ENCODE results near the gene CYB561. TPM values are rescaled to one million over a fixed set of nuclear protein-coding genes. Genes with fewer than 3 reads are reported as not detected.

The CYB561 gene
- total and polyA plus RNA-seq, 2 experiments from 2014 or later = 13.7 to 30.9 TPM

DNA sequence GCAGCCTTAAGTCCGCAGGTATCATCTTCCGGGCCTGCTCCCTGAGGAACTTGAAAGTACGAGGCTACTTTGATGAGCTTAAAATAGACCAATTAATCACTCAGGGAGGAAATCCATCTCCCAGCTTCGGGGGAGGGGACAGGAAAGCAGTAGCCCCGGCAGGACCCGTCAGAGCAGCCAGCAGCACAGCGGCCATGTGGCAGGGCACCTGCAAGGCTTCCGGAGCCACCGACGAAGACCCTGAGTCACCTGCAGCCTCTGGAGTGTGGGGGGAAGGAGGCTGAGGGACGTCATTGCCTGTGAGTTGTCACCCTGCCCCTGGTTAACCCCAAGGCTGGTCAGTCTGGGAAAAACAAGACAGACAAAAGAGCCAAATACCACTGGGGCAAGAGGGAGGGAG is 4.4 kb upstream of the CYB561 start:
- peaks cover 27% of the 10 kb centered on the region for H3K4me1 Mint-ChIP-seq
- no peak overlapping the region for H3K27ac Mint-ChIP-seq
- DNase-seq (ENCODE audit: low spot score) (no peak), ATAC-seq (no peak)
- H2AFZ ChIP-seq = peak overlapping the region; percentile 66; the same call in 1 of the 2 replicates
- 0 out of 2 replicates have a peak, but pooled peaks cover 4% of the 10 kb centered on the region for H3F3A ChIP-seq (replicated peaks; ENCODE audit: low read depth)
- no peak overlapping the region for H3K4me3 Mint-ChIP-seq
- H3K4me1 ChIP-seq (ENCODE audit: insufficient read depth) = peaks cover 16% of the 10 kb centered on the region
- no peaks in the 10 kb centered on the region for H3K79me2 ChIP-seq (replicated peaks; ENCODE audit: insufficient read depth)
- H3K4me3 ChIP-seq = no peak overlapping the region
- TF ChIP-seq CREB1 (CRISPR knock-in tag; IDR thresholded peaks at IDR 0.05; ENCODE audit: low read depth) = no peak
- H3K27me3 Mint-ChIP-seq (ENCODE audit: insufficient read depth, low read depth, poor library complexity) = peaks cover 23% of the 10 kb centered on the region
- no peaks in the 10 kb centered on the region for H4K20me1 ChIP-seq (replicated peaks; ENCODE audit: insufficient read depth)
- H3K36me3 Mint-ChIP-seq (ENCODE audit: low read depth) = peaks cover 5% of the 10 kb centered on the region; the same call in 1 of the 3 replicates
- no peak overlapping the region for H3K4me2 ChIP-seq
- H3K9me2 ChIP-seq (ENCODE audit: insufficient read depth) = no peaks in the 10 kb centered on the region
- no peaks in the 10 kb centered on the region for H3K36me3 ChIP-seq (ENCODE audit: insufficient read depth)
- peaks cover 5% of the 10 kb centered on the region; the same call in 2 of the 3 replicates for H3K9me3 Mint-ChIP-seq
- H3K27me3 ChIP-seq (ENCODE audit: insufficient read depth) = no peaks in the 10 kb centered on the region
- no peak overlapping the region for H3K27ac ChIP-seq (ENCODE audit: low read depth)

- peaks cover 12% of the 10 kb centered on the region for H3K79me2 ChIP-seq (replicated peaks; ENCODE audit: insufficient read depth)
- 0 out of 2 replicates have a peak, but pooled peaks cover 4% of the 10 kb centered on the region for H3F3A ChIP-seq (replicated peaks; ENCODE audit: low read depth)
- H3K4me3 Mint-ChIP-seq = peak overlapping the region; percentile 3; the same call in 1 of the 3 replicates
- no peak for ATAC-seq
- peaks cover 17% of the 10 kb centered on the region for H3K27me3 Mint-ChIP-seq (ENCODE audit: insufficient read depth, low read depth, poor library complexity)
- DNase-seq (ENCODE audit: low spot score) = no peak
- peaks cover 23% of the 10 kb centered on the region for H3K4me1 ChIP-seq (ENCODE audit: insufficient read depth)
- H3K4me1 Mint-ChIP-seq = peaks cover 34% of the 10 kb centered on the region
- H3K9me3 Mint-ChIP-seq = no peaks in the 10 kb centered on the region
- no peaks in the 10 kb centered on the region for H3K36me3 ChIP-seq (ENCODE audit: insufficient read depth)
- peaks cover 6% of the 10 kb centered on the region for H3K27me3 ChIP-seq (ENCODE audit: insufficient read depth)
- no peaks in the 10 kb centered on the region for H4K20me1 ChIP-seq (replicated peaks; ENCODE audit: insufficient read depth)
- H3K27ac Mint-ChIP-seq = no peak overlapping the region
- no peak overlapping the region for H3K27ac ChIP-seq (ENCODE audit: low read depth)
- H3K4me3 ChIP-seq = no peak overlapping the region
- no peak overlapping the region for H3K4me2 ChIP-seq
- H3K9me2 ChIP-seq (ENCODE audit: insufficient read depth) = no peaks in the 10 kb centered on the region
- peak in 1 of 2 experiments; percentile 23; a peak in 2 of 4 replicates for TF ChIP-seq CTCF (conservative IDR thresholded peaks at IDR 0.05; ENCODE audit: low read depth in 2 of 2)
- TF ChIP-seq STAT1 (IDR thresholded peaks at IDR 0.05; ENCODE audit: unreplicated experiment) = no peak
- no peaks in the 10 kb centered on the region for H3K36me3 Mint-ChIP-seq (ENCODE audit: low read depth)
- H2AFZ ChIP-seq = no peak overlapping the region
Measured at GRCh38 chr17:63448655-63449054, 2.5 kb upstream of the CYB561 start.

DNA sequence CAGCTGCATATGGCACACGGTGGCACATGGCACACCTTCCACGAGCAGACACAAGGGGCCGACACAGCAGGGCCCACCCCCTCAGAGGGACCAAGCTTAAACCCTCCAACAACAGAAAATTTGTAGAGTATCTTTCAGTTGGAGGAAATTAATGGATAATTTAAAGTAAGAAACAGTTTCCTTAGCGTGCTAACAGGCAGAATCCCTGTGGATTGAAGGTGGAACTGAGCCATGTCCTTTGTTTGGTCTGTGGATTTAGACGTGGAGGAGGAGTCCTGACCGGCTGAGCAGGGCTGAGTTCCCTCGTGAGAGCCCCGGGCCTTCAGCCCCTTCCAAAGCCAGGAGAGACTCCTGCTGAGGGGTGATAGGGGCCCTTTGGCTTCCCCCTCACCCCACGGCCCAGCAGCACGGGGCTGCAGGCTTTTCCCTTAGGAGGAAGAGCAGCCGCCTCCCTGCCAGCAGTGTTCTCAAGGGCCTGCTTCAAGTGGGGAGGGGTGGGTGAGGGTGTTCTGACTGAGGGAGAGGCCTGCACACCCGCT is 1.4 kb upstream of the CYB561 start:
- Mint-ChIP-seq H3K36me3 (ENCODE audit: low read depth) (no peaks in the 10 kb centered on the region), H3K4me1 (peaks cover 36% of the 10 kb centered on the region), H3K27ac (peak overlapping the region; percentile 89), H3K9me3 (no peaks in the 10 kb centered on the region), H3K4me3 (peak overlapping the region; percentile 58), H3K27me3 (ENCODE audit: insufficient read depth, low read depth, poor library complexity) (peaks cover 20% of the 10 kb centered on the region)
- H2AFZ ChIP-seq = peak overlapping the region; percentile 91
- DNase-seq (ENCODE audit: low spot score) = no peak
- peaks cover 12% of the 10 kb centered on the region for H3K79me2 ChIP-seq (replicated peaks; ENCODE audit: insufficient read depth)
- H3F3A ChIP-seq (replicated peaks; ENCODE audit: low read depth) = 0 out of 2 replicates have a peak, but pooled peaks cover 4% of the 10 kb centered on the region
- peaks cover 23% of the 10 kb centered on the region for H3K4me1 ChIP-seq (ENCODE audit: insufficient read depth)
- H4K20me1 ChIP-seq (replicated peaks; ENCODE audit: insufficient read depth) = no peaks in the 10 kb centered on the region
- H3K4me3 ChIP-seq = peak overlapping the region; percentile 71; the same call in 1 of the 2 replicates
- ATAC-seq = peak; percentile 7
- H3K9me2 ChIP-seq (ENCODE audit: insufficient read depth) = no peaks in the 10 kb centered on the region
- peaks cover 6% of the 10 kb centered on the region for H3K27me3 ChIP-seq (ENCODE audit: insufficient read depth)
- H3K27ac ChIP-seq (ENCODE audit: low read depth) = no peak overlapping the region
- H3K4me2 ChIP-seq = peak overlapping the region; percentile 86
- no peaks in the 10 kb centered on the region for H3K36me3 ChIP-seq (ENCODE audit: insufficient read depth)
- TF ChIP-seq POLR2AphosphoS5 (IDR thresholded peaks at IDR 0.05; ENCODE audit: low read depth) = no peak
- no peak for TF ChIP-seq ZNF462 (CRISPR knock-in tag; IDR thresholded peaks at IDR 0.05)
- no peak for TF ChIP-seq NANOG (IDR thresholded peaks at IDR 0.05; ENCODE audit: borderline replicate concordance)
- TF ChIP-seq JUNB (IDR thresholded peaks at IDR 0.05; ENCODE audit: unreplicated experiment) = no peak
- no peak for TF ChIP-seq EZH2phosphoT487 (IDR thresholded peaks at IDR 0.05; ENCODE audit: unreplicated experiment)
- no peak for TF ChIP-seq STAT1 (IDR thresholded peaks at IDR 0.05; ENCODE audit: unreplicated experiment)

Data from GM23338 (cell line).